K562 (cell line): ENCODE data around the gene TIMM23. TPM values are rescaled to one million over a fixed set of nuclear protein-coding genes. Genes with fewer than 3 reads are reported as not detected.

Source experiments
- ATAC-seq: fragments of 200-7000 bp; cut with Tn5 transposase; 3 replicates; pipeline ENCODE4 v1.9.1; 2020; ENCODE audit warnings: moderate library complexity
- BruUV-seq: library from RNA; stranded (reverse); fragments of 400-500 nt; replicated peaks from 2 replicates; lab custom pipeline; 2021; lab: Mats Ljungman, UMichigan
- CTCF ChIA-PET: fragments of 300-600 bp; formaldehyde crosslinking; extraction: SDS; loops from one replicate; lab custom pipeline; 2021; ENCODE audit warnings: low intra/inter-chr PET ratio; lab: Yijun Ruan, JAX
- POLR2A ChIA-PET: fragments of 300-600, 350-650 bp; sonication (Branson Sonifier 250); formaldehyde crosslinking; extraction: SDS; loops from one replicate; lab custom pipeline; 2021; ENCODE audit warnings: antibody characterized with exemption, inconsistent platforms; lab: Yijun Ruan, JAX
- DNase-seq, 4 experiments: peaks; one replicate each; pipeline versions ENCODE4 v3.0.0 to v3.0.0-alpha.2; 2011 to 2018; ENCODE audit warnings: low spot score in 3 of 4, mixed read lengths in 3 of 4; ENCODE audit errors: extremely low read depth in 1 of 4
- FAIRE-seq: peaks from 2 replicates; lab custom pipeline; 2011; peaks lifted over from hg19 to GRCh38; lab: Jason Lieb, UNC
- H2AFZ ChIP-seq: 2 replicates; pipeline ENCODE4 v1.6.0; 2011; ENCODE audit warnings: low read depth, low read length, control low read depth, inconsistent platforms
- H3K27ac ChIP-seq: fragments of 200-600 bp; 3 replicates; pipeline ENCODE4 v1.8.0; 2011; ENCODE audit warnings: low read depth, mild to moderate bottlenecking, control low read depth, inconsistent platforms, low read length, moderate library complexity, mixed read lengths; ENCODE audit errors: extremely low read depth
- H3K27me3 ChIP-seq, 2 experiments: fragments of 300-600 bp in 1 of 2; 2 replicates in 1 of 2; 3 replicates in 1 of 2; pipeline versions ENCODE4 v1.6.0 to v1.8.0; 2011; ENCODE audit warnings: inconsistent platforms in 2 of 2, low read length in 2 of 2, mild to moderate bottlenecking in 1 of 2, mixed read lengths in 1 of 2, moderate library complexity in 1 of 2; ENCODE audit not compliant: control insufficient read depth in 2 of 2, insufficient read depth in 2 of 2
- H3K36me3 ChIP-seq: fragments of 300-600 bp; 3 replicates; pipeline ENCODE4 v1.8.0; 2011; ENCODE audit warnings: mild to moderate bottlenecking, low read length, inconsistent platforms; ENCODE audit not compliant: control insufficient read depth, insufficient read depth
- H3K4me1 ChIP-seq, 2 experiments: fragments of 200-600 bp in 1 of 2; replicated peaks in 1 of 2; 2 replicates in 1 of 2; 3 replicates in 1 of 2; pipeline versions ENCODE4 v1.5.1 to v1.8.0; 2011; ENCODE audit warnings: inconsistent platforms in 2 of 2, low read length in 2 of 2, mild to moderate bottlenecking in 1 of 2, mixed read lengths in 1 of 2, moderate library complexity in 1 of 2; ENCODE audit not compliant: control insufficient read depth in 2 of 2, insufficient read depth in 2 of 2
- H3K4me2 ChIP-seq: 2 replicates; pipeline ENCODE4 v1.6.1; 2011; ENCODE audit warnings: low read length, control low read depth, inconsistent platforms, mixed read lengths; ENCODE audit not compliant: insufficient read depth
- H3K4me3 ChIP-seq: fragments of 200-600 bp; sonication (generic), shearing (Covaris generic); 2 replicates; pipeline ENCODE4 v1.5.1; 2016; ENCODE audit warnings: control low read depth, inconsistent platforms
- H3K79me2 ChIP-seq: fragments of 200-600 bp; 3 replicates; pipeline ENCODE4 v1.8.0; 2011; ENCODE audit warnings: low read length, inconsistent platforms; ENCODE audit not compliant: control insufficient read depth, insufficient read depth
- H3K9ac ChIP-seq, 2 experiments: 2 replicates each; pipeline versions ENCODE4 v1.6.0 to v1.6.1; 2011; ENCODE audit warnings: low read depth in 2 of 2, low read length in 2 of 2, control low read depth in 1 of 2, inconsistent platforms in 1 of 2, mild to moderate bottlenecking in 1 of 2, mixed read lengths in 1 of 2; ENCODE audit not compliant: insufficient read depth in 1 of 2
- H3K9me1 ChIP-seq: one replicate; pipeline ENCODE4 v1.6.0; 2011; ENCODE audit warnings: inconsistent platforms, mild to moderate bottlenecking, low read length, moderate library complexity; ENCODE audit not compliant: control insufficient read depth, insufficient read depth
- H3K9me3 ChIP-seq: replicated peaks from 2 replicates; pipeline ENCODE4 v1.5.1; 2011; ENCODE audit warnings: low read depth, low read length, inconsistent platforms; ENCODE audit not compliant: control insufficient read depth, insufficient read depth
- H4K20me1 ChIP-seq: replicated peaks from 2 replicates; pipeline ENCODE4 v1.6.1; 2011; ENCODE audit warnings: low read length, inconsistent platforms, mixed read lengths; ENCODE audit not compliant: control insufficient read depth, insufficient read depth
- ETS1 ChIP-seq: conservative IDR thresholded peaks from 2 replicates; pipeline ENCODE4 v1.6.1; 2011; ENCODE audit warnings: low read depth, mild to moderate bottlenecking, low read length; ENCODE audit not compliant: control insufficient read depth
- HDAC8 ChIP-seq: fragments of 450-650 bp; IDR thresholded peaks from 2 replicates; pipeline ENCODE4 v1.6.1; 2016; ENCODE audit warnings: mild to moderate bottlenecking, missing genetic modification characterization, moderate library complexity, missing compliant biosample characterization
- KAT7 ChIP-seq: sonication (generic); formaldehyde crosslinking; IDR thresholded peaks from 2 replicates; pipeline ENCODE4 v1.8.0; 2022; ENCODE audit warnings: missing genetic modification reagents, mild to moderate bottlenecking, borderline replicate concordance
- MAFK ChIP-seq: IDR thresholded peaks from 2 replicates; pipeline ENCODE4 v1.6.1; 2011; ENCODE audit warnings: low read length, improper control_type of control experiment
- MEF2A ChIP-seq: IDR thresholded peaks from 2 replicates; pipeline ENCODE4 v1.6.1; 2011; ENCODE audit warnings: low read depth, mild to moderate bottlenecking, low read length, moderate library complexity; ENCODE audit not compliant: control insufficient read depth
- MTF1 ChIP-seq: fragments of 250-450 bp; sonication (Bioruptor Pico); IDR thresholded peaks from 2 replicates; pipeline ENCODE4 v1.9.0; 2021; ENCODE audit warnings: moderate library complexity, mild to moderate bottlenecking, inconsistent platforms, borderline replicate concordance
- RAD51 ChIP-seq: fragments of 450-650 bp; IDR thresholded peaks from 2 replicates; pipeline ENCODE4 v1.7.1; 2016; ENCODE audit warnings: low read depth, mild to moderate bottlenecking, borderline replicate concordance
- SAFB ChIP-seq: fragments of 200-400 bp; formaldehyde crosslinking; IDR thresholded peaks from 2 replicates; pipeline ENCODE4 v1.6.1; 2017; ENCODE audit warnings: low read depth, low read length, borderline replicate concordance
- TCF7 ChIP-seq: sonication (generic); IDR thresholded peaks from 2 replicates; pipeline ENCODE4 v1.6.1; 2016; ENCODE audit warnings: antibody characterized with exemption, borderline replicate concordance
- U2AF1 ChIP-seq: fragments of 200-400 bp; formaldehyde crosslinking; optimal IDR thresholded peaks from 2 replicates; pipeline ENCODE3; 2017; ENCODE audit warnings: mild to moderate bottlenecking, low read depth, low read length, moderate library complexity
- ZC3H11A ChIP-seq: IDR thresholded peaks from 2 replicates; pipeline ENCODE4 v1.6.1; 2012; ENCODE audit warnings: low read depth, low read length, improper control_type of control experiment
- ZNF282 ChIP-seq: sonication (generic); formaldehyde crosslinking; IDR thresholded peaks from 2 replicates; pipeline ENCODE4 v1.8.1; 2023; ENCODE audit warnings: missing genetic modification reagents
- ZNF324 ChIP-seq: fragments of 250-450 bp; sonication (Bioruptor Pico); IDR thresholded peaks from 2 replicates; pipeline ENCODE4 v1.4.0; 2020; ENCODE audit warnings: mild to moderate bottlenecking
- ZNF696 ChIP-seq: fragments of 250-450 bp; sonication (Bioruptor Pico); conservative IDR thresholded peaks from 2 replicates; pipeline ENCODE4 v1.4.0; 2020; ENCODE audit warnings: mild to moderate bottlenecking, moderate library complexity
- WGBS: fragments of 100-300 bp; shearing (Covaris generic); methylation state at CpG from one replicate; pipeline ENCODE4 v1.1.6; 2016; ENCODE audit warnings: low coverage, mixed read lengths; ENCODE audit not compliant: insufficient coverage; ENCODE audit errors: missing lambda C conversion rate; 5-methylcytosine and 5-hydroxymethylcytosine counted together
- in situ Hi-C: fragments of 300-500 bp; cut with MboI; formaldehyde crosslinking; loops from 4 replicates; pipeline ENCODE4 v1.15.0; 2018; ENCODE audit warnings: inconsistent platforms, mixed read lengths
- intact Hi-C: fragments of 100-400 bp; cut with micrococcal nuclease; formaldehyde crosslinking; loops from 2 replicates; pipeline ENCODE4 v1.14.2; 2022
- polyA plus RNA-seq, 8 experiments: library from polyadenylated mRNA; depleted of rRNA in 4 of 8; stranded (reverse) in 5 of 8; unstranded in 3 of 8; fragments of >200 nt; fragmentation: Nextera tagmentation in 2 of 8; fragmentation: Illumina TruSeq in 1 of 8; extraction: Ambion mirVana in 2 of 8; extraction: Trizol in 1 of 8; gene quantifications; 2 replicates each; pipeline versions ENCODE4 v1.2.1 to v1.2.3, GENCODE V29; 2011 to 2014; ENCODE audit warnings: inconsistent platforms in 1 of 8, missing spikeins in 1 of 8
- total RNA-seq, 7 experiments: library from RNA; depleted of rRNA in 6 of 7; stranded (reverse); fragments of >200 nt in 6 of 7; fragmentation: Illumina TruSeq in 2 of 7; extraction: Trizol in 2 of 7; gene quantifications; 2 replicates each; pipeline versions ENCODE4 v1.2.1 to v1.2.3, GENCODE V29; 2011 to 2021; ENCODE audit warnings: low replicate concordance in 1 of 7
- TF ChIP-seq, protein P1 (sequence below): sonication (generic); formaldehyde crosslinking; IDR thresholded peaks from 2 replicates; pipeline ENCODE4 v1.4.0; 2020; ENCODE audit warnings: mild to moderate bottlenecking, missing genetic modification reagents
- TF ChIP-seq, protein P2 (sequence below): sonication (generic); formaldehyde crosslinking; IDR thresholded peaks from 2 replicates; pipeline ENCODE4 v1.8.0; 2022; ENCODE audit warnings: mild to moderate bottlenecking, missing genetic modification reagents, borderline replicate concordance

TIMM23 gene
- total and polyA plus RNA-seq, 9 of the 15 experiments (the other 6 are each of a cell fraction or from before 2014, with no cell fraction given) = 148 to 280 (median 183) TPM

GRCh38 chr10:46030091-46030937 is 58.0 kb downstream of the TIMM23 start, which contains the start of gene NCOA4:
Gene NCOA4, minus strand, starts transcription at chr10:46030623. Its CDS starts 13,943 bp downstream, at chr10:46016680.
- peak within 1 kb of the TSS; percentile 92 for H3K4me2 ChIP-seq
- POLR2A ChIA-PET = interaction anchor here (0.6 to 3.0 kb wide), 9 partner anchors 9 to 57 kb away, joined by 3 to 14 read pairs (median 4); partner anchors contain the start of gene MSMB
- ATAC-seq = peak; percentile 95
- peak within 1 kb of the TSS; percentile 85 for H3K4me3 ChIP-seq
- H3K9ac ChIP-seq = peak within 1 kb of the TSS; percentile 94 to 99
- no peaks in the 10 kb centered on the region for H3K9me3 ChIP-seq
- peaks cover 26 to 60% of the 10 kb centered on the region in 2 experiments for H3K4me1 ChIP-seq
- CTCF ChIA-PET = interaction anchor here (0.5 kb wide), 1 partner anchor 25 kb away, joined by 4 read pairs; no protein-coding TSS in a partner anchor
- intact Hi-C loops (no loop called here), in situ Hi-C loops (no loop called here)
- no peaks in the 10 kb centered on the region for H3K27me3 ChIP-seq
- FAIRE-seq = no peak
- 1% methylated on average over 38 of the region's 59 CpGs for WGBS
- peaks cover 52% of the 10 kb centered on the region for H3K79me2 ChIP-seq
- peaks cover 29% of the 10 kb centered on the region for H3K36me3 ChIP-seq
- no TSS peak for BruUV-seq
- peak within 1 kb of the TSS; percentile 93 for H2AFZ ChIP-seq
- DNase-seq = peak; percentile 99 to 100 (median 99)
- H3K9me1 ChIP-seq = peaks cover 3% of the 10 kb centered on the region
- peak within 1 kb of the TSS; percentile 92 for H3K27ac ChIP-seq
- peaks cover 5% of the 10 kb centered on the region; the same call in 1 of the 2 replicates for H4K20me1 ChIP-seq
- no peak for TF ChIP-seq HDAC8 (tag)
- TF ChIP-seq ZNF282 (CRISPR knock-in tag) = no peak
- TF ChIP-seq MEF2A = no peak
- no peak for TF ChIP-seq SAFB
- no peak for TF ChIP-seq MTF1 (CRISPR knock-in tag)
- no peak for TF ChIP-seq MAFK
- TF ChIP-seq, protein P1, sequence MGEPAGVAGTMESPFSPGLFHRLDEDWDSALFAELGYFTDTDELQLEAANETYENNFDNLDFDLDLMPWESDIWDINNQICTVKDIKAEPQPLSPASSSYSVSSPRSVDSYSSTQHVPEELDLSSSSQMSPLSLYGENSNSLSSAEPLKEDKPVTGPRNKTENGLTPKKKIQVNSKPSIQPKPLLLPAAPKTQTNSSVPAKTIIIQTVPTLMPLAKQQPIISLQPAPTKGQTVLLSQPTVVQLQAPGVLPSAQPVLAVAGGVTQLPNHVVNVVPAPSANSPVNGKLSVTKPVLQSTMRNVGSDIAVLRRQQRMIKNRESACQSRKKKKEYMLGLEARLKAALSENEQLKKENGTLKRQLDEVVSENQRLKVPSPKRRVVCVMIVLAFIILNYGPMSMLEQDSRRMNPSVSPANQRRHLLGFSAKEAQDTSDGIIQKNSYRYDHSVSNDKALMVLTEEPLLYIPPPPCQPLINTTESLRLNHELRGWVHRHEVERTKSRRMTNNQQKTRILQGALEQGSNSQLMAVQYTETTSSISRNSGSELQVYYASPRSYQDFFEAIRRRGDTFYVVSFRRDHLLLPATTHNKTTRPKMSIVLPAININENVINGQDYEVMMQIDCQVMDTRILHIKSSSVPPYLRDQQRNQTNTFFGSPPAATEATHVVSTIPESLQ (CRISPR knock-in tag) = peak; percentile 96
- TF ChIP-seq, protein P2, sequence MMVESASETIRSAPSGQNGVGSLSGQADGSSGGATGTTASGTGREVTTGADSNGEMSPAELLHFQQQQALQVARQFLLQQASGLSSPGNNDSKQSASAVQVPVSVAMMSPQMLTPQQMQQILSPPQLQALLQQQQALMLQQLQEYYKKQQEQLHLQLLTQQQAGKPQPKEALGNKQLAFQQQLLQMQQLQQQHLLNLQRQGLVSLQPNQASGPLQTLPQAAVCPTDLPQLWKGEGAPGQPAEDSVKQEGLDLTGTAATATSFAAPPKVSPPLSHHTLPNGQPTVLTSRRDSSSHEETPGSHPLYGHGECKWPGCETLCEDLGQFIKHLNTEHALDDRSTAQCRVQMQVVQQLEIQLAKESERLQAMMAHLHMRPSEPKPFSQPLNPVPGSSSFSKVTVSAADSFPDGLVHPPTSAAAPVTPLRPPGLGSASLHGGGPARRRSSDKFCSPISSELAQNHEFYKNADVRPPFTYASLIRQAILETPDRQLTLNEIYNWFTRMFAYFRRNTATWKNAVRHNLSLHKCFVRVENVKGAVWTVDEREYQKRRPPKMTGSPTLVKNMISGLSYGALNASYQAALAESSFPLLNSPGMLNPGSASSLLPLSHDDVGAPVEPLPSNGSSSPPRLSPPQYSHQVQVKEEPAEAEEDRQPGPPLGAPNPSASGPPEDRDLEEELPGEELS (CRISPR knock-in tag) = no peak
- 0 out of 2 replicates have a peak, but pooled peaks have one; percentile 61 for TF ChIP-seq KAT7 (CRISPR knock-in tag)
- no peak for TF ChIP-seq ZC3H11A
- TF ChIP-seq U2AF1 = no peak
- TF ChIP-seq TCF7 = no peak; the same call in 1 of the 2 replicates
- no peak for TF ChIP-seq RAD51
- no peak for TF ChIP-seq ZNF324 (CRISPR knock-in tag)
- peak; percentile 77; the same call in 1 of the 2 replicates for TF ChIP-seq ETS1
- TF ChIP-seq ZNF696 (CRISPR knock-in tag) = no peak
